ENCODE measurements around the gene PPP1R16B. TPM values are rescaled to one million over a fixed set of nuclear protein-coding genes. Genes with fewer than 3 reads are reported as not detected.
A peak's percentile ranks its signal among the peaks of the same experiment; 100 is the strongest.
"Not testable (repeated sequence)": the region's sequence is repeated elsewhere in the genome, so short reads cannot be mapped to it uniquely, and the experiment has no call there.

Gene PPP1R16B
- total and polyA plus RNA-seq, 4 donors: 2.6 to 15.0 (median 7.1) TPM

- no peak for TF ChIP-seq CTCF (IDR thresholded peaks at IDR 0.05; ENCODE audit: control extremely low read depth, extremely low read depth)
- peaks cover 0 to 4% (median 0%) of the 10 kb centered on the region in 4 donors for H3K36me3 ChIP-seq (ENCODE audit: control insufficient read depth in 4 of 4, insufficient read depth in 4 of 4, low read length in 4 of 4)
- no peak overlapping the region for H3K27ac ChIP-seq (ENCODE audit: low read depth in 1 of 2, low read length in 1 of 2)
- peaks cover 0 to 5% (median 4%) of the 10 kb centered on the region in 5 donors for H3K4me1 ChIP-seq (ENCODE audit: control insufficient read depth in 5 of 5, insufficient read depth in 5 of 5, low read length in 5 of 5)
- 89 to 90% methylated on average over 8 of the region's 8 CpGs for WGBS, 2 donors
- DNase-seq: no peak
- no peaks in the 10 kb centered on the region for H3K27me3 ChIP-seq (ENCODE audit: control insufficient read depth in 3 of 3, insufficient read depth in 3 of 3, low read length in 2 of 3)
- no peaks in the 10 kb centered on the region for H3K9me3 ChIP-seq (ENCODE audit: control insufficient read depth in 4 of 4, insufficient read depth in 3 of 4, low read length in 3 of 4)
- H3K9ac ChIP-seq (ENCODE audit: insufficient read depth in 1 of 2, low read length in 2 of 2): no peak overlapping the region
- no peak overlapping the region for H3K4me3 ChIP-seq
- ATAC-seq (ENCODE audit: insufficient read depth, low FRiP score): no peak
Observed at GRCh38 chr20:38957915-38958485, 152.5 kb downstream of the PPP1R16B start.

DNA sequence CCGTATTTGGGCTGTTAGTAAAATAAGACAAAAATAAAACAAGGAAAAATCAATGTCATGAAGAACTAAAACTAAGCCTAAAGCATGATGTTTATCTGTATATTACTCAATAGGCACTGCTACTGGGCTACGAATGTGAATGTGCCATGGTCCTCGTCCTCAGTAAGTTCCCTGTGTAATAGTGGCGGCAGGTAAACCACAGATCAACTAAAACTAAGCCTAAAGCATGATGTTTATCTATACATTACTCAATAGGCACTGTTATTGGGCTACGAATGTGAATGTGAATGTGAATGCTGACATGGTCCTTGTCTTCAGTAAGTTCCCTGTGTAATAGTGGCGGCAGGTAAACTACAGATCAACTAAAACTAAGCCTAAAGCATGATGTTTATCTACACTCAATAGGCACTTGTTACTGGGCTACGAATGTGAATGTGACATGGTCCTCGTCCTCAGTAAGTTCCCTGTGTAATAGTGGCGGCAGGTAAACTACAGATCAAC is 154.7 kb downstream of the PPP1R16B start:
- peaks cover 0 to 10% (median 6%) of the 10 kb centered on the region in 5 donors for H3K4me1 ChIP-seq (ENCODE audit: control insufficient read depth in 5 of 5, insufficient read depth in 5 of 5, low read length in 5 of 5)
- not testable (repeated sequence) for DNase-seq; H3K27me3 ChIP-seq (ENCODE audit: control insufficient read depth in 3 of 3, insufficient read depth in 3 of 3, low read length in 2 of 3); H3K27ac ChIP-seq (ENCODE audit: low read depth in 1 of 2, low read length in 1 of 2); H3K9me3 ChIP-seq (ENCODE audit: control insufficient read depth in 4 of 4, insufficient read depth in 3 of 4, low read length in 3 of 4); ATAC-seq (ENCODE audit: insufficient read depth, low FRiP score); H3K4me3 ChIP-seq; H3K36me3 ChIP-seq (ENCODE audit: control insufficient read depth in 4 of 4, insufficient read depth in 4 of 4, low read length in 4 of 4); H3K9ac ChIP-seq (ENCODE audit: insufficient read depth in 1 of 2, low read length in 2 of 2)
- 87 to 88% methylated on average over 9 of the region's 9 CpGs for WGBS, 2 donors

- no peaks in the 10 kb centered on the region for H3K9me3 ChIP-seq (ENCODE audit: control insufficient read depth in 4 of 4, insufficient read depth in 3 of 4, low read length in 3 of 4)
- peaks cover 0 to 2% (median 0%) of the 10 kb centered on the region in 4 donors for H3K36me3 ChIP-seq (ENCODE audit: control insufficient read depth in 4 of 4, insufficient read depth in 4 of 4, low read length in 4 of 4)
- H3K9ac ChIP-seq (ENCODE audit: insufficient read depth in 1 of 2, low read length in 2 of 2): peak overlapping the region; percentile 71 to 74
- DNase-seq: no peak
- H3K4me3 ChIP-seq: peak overlapping the region; percentile 57
- H3K4me1 ChIP-seq (ENCODE audit: control insufficient read depth in 5 of 5, insufficient read depth in 5 of 5, low read length in 5 of 5): peaks cover 0 to 10% (median 6%) of the 10 kb centered on the region in 5 donors
- TF ChIP-seq CTCF (IDR thresholded peaks at IDR 0.05; ENCODE audit: control extremely low read depth, extremely low read depth): no peak
- 12 to 13% methylated on average over 16 of the region's 16 CpGs for WGBS, 2 donors
- no peaks in the 10 kb centered on the region for H3K27me3 ChIP-seq (ENCODE audit: control insufficient read depth in 3 of 3, insufficient read depth in 3 of 3, low read length in 2 of 3)
- ATAC-seq (ENCODE audit: insufficient read depth, low FRiP score): no peak
- H3K27ac ChIP-seq (ENCODE audit: low read depth in 1 of 2, low read length in 1 of 2): peak overlapping the region; percentile 71 to 86
Observed at GRCh38 chr20:38961530-38962043, 156.1 kb downstream of the PPP1R16B start.

DNA sequence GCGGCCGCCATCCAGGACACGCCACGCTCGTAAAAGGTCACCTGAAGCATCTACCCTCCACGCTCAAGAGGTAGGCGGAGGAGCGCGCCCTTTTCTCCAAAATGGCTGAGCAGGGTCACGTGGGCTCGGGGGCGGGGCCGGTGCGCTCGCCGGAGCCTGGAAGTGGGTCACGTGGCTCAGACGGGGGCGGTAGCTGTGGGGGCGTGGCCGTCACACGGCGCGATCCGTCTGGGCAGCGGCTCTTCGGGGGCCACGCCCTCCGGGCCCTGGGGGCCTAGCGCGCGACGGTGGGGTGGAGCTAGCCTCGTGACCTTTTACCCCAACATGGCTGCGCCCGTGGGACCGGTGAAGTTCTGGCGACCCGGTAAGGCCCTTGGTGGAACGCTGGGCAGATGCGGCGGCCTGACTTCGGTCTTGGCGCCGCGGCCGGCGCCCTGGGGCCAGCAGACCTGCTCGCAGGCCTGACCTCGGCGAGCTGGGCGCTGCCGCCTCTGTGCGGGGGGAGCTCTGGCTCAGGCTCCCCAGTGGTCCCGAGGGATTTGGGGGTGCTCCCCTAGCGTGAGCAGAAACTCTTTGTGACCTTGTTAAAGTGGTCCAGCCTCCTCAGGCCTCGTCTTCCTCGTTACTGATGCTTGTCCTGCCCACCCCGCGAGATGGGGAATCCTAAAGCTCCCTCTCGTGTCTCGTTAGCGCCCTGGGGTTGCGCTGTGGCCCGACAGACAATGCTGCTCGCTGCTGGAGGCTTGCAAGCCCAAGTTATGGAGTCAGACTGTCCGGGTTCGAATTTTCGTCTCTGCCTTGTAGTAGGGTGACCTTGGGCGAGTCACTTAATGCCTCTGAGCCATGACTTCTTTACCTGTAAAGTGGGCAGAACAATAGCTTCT is 156.8 kb downstream of the PPP1R16B start, which contains the start of gene DHX35:
DHX35 (plus strand) TSS at position 301 of the 884 bp plus-strand sequence; CDS start at position 325, 24 bp downstream.
- peak; percentile 98 to 99 (median 98) for DNase-seq
- H3K4me1 ChIP-seq (ENCODE audit: control insufficient read depth in 5 of 5, insufficient read depth in 5 of 5, low read length in 5 of 5): peaks cover 0 to 10% (median 6%) of the 10 kb centered on the region in 5 donors
- H3K27ac ChIP-seq (ENCODE audit: low read depth in 1 of 2, low read length in 1 of 2): peak within 1 kb of the TSS; percentile 92 to 93
- TF ChIP-seq CTCF (IDR thresholded peaks at IDR 0.05; ENCODE audit: control extremely low read depth, extremely low read depth): peak; percentile 14
- peaks cover 0 to 2% (median 0%) of the 10 kb centered on the region in 4 donors for H3K36me3 ChIP-seq (ENCODE audit: control insufficient read depth in 4 of 4, insufficient read depth in 4 of 4, low read length in 4 of 4)
- 0 to 1% methylated on average over 64 to 70 of the region's 70 CpGs for WGBS, 2 donors
- peak; percentile 100 for ATAC-seq (ENCODE audit: insufficient read depth, low FRiP score)
- peak within 1 kb of the TSS; percentile 95 for H3K4me3 ChIP-seq
- H3K27me3 ChIP-seq (ENCODE audit: control insufficient read depth in 3 of 3, insufficient read depth in 3 of 3, low read length in 2 of 3): no peaks in the 10 kb centered on the region
- H3K9ac ChIP-seq (ENCODE audit: insufficient read depth in 1 of 2, low read length in 2 of 2): peak within 1 kb of the TSS; percentile 74 to 89
- no peaks in the 10 kb centered on the region for H3K9me3 ChIP-seq (ENCODE audit: control insufficient read depth in 4 of 4, insufficient read depth in 3 of 4, low read length in 3 of 4)

All from lung (tissue), 12 donors.